ENCODE measurements around the gene ROGDI.

DNA sequence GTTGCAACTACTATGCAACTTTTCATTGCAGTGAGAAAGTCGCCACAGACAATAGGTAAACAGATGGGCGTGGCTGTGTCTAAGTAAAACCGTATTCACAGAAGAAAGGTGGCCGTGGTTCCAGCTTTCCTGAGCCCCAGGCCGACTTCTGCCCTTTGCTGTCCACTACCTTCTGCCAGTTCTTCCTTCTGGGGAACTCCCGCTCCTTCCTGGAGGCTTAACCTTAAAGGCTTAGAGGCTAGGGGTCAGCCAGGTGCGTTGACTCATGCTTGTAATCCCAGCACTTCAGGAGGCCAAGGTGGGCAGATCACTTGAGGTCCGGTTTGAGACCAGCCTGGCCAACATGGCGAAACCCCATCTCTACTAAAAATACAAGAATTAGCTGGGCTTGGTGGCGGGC is 12.2 kb downstream of the ROGDI start:
- TF ChIP-seq, protein P1, sequence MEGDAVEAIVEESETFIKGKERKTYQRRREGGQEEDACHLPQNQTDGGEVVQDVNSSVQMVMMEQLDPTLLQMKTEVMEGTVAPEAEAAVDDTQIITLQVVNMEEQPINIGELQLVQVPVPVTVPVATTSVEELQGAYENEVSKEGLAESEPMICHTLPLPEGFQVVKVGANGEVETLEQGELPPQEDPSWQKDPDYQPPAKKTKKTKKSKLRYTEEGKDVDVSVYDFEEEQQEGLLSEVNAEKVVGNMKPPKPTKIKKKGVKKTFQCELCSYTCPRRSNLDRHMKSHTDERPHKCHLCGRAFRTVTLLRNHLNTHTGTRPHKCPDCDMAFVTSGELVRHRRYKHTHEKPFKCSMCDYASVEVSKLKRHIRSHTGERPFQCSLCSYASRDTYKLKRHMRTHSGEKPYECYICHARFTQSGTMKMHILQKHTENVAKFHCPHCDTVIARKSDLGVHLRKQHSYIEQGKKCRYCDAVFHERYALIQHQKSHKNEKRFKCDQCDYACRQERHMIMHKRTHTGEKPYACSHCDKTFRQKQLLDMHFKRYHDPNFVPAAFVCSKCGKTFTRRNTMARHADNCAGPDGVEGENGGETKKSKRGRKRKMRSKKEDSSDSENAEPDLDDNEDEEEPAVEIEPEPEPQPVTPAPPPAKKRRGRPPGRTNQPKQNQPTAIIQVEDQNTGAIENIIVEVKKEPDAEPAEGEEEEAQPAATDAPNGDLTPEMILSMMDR (IDR thresholded peaks at IDR 0.05; ENCODE audit: poor library complexity), result no peak
- TF ChIP-seq EZH2phosphoT487 (IDR thresholded peaks at IDR 0.05; ENCODE audit: low read depth, severe bottlenecking, unreplicated experiment), result no peak

All from hepatocyte (in vitro differentiated cells).